PC-9 (cell line): Measurements from ENCODE around the gene ZNF385B.

ENCODE experiments used
- CTCF ChIP-seq: fragments of 200-600 bp; sonication (generic); conservative IDR thresholded peaks from 2 replicates; pipeline ENCODE4 v1.6.1; 2017; ENCODE audit warnings: mixed run types, antibody characterized with exemption, mild to moderate bottlenecking, moderate library complexity
- EZH2 ChIP-seq: fragments of 200-600 bp; sonication (generic); IDR thresholded peaks from 2 replicates; pipeline ENCODE4 v1.8.0; 2017; ENCODE audit warnings: antibody characterized with exemption, low read depth

GRCh38 chr2:179669196-179669595 is 192.2 kb downstream of the ZNF385B start:
- TF ChIP-seq CTCF = no peak
- no peak for TF ChIP-seq EZH2
